ENCODE measurements around the gene SERPINB6.

DNA sequence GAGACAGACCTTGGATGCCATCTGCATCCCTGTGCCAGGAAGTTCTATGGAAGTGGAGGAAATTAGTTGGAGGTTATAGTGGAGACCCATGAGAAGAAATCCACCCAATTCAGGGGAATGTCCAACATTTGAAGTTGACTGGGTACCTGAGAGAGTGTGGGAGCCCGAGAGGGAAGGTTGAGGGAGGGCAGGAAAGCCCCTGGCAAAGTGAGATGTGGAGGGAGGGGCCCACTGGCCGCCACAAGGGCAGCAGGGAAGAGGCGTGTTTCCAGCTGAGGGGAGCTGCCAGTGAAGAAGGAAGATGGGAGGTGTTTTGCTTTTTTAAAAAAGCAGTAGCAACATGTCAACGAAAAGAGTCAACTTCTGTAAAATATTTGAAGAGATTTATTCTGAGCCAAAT, 52.0 kb downstream of the SERPINB6 start:
- TF ChIP-seq, protein P1, sequence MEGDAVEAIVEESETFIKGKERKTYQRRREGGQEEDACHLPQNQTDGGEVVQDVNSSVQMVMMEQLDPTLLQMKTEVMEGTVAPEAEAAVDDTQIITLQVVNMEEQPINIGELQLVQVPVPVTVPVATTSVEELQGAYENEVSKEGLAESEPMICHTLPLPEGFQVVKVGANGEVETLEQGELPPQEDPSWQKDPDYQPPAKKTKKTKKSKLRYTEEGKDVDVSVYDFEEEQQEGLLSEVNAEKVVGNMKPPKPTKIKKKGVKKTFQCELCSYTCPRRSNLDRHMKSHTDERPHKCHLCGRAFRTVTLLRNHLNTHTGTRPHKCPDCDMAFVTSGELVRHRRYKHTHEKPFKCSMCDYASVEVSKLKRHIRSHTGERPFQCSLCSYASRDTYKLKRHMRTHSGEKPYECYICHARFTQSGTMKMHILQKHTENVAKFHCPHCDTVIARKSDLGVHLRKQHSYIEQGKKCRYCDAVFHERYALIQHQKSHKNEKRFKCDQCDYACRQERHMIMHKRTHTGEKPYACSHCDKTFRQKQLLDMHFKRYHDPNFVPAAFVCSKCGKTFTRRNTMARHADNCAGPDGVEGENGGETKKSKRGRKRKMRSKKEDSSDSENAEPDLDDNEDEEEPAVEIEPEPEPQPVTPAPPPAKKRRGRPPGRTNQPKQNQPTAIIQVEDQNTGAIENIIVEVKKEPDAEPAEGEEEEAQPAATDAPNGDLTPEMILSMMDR (IDR thresholded peaks at IDR 0.05; ENCODE audit: low read depth, low read length, missing input control): no peak
- no peak for TF ChIP-seq TAF1 (conservative IDR thresholded peaks at IDR 0.05)
- TF ChIP-seq, protein P2, sequence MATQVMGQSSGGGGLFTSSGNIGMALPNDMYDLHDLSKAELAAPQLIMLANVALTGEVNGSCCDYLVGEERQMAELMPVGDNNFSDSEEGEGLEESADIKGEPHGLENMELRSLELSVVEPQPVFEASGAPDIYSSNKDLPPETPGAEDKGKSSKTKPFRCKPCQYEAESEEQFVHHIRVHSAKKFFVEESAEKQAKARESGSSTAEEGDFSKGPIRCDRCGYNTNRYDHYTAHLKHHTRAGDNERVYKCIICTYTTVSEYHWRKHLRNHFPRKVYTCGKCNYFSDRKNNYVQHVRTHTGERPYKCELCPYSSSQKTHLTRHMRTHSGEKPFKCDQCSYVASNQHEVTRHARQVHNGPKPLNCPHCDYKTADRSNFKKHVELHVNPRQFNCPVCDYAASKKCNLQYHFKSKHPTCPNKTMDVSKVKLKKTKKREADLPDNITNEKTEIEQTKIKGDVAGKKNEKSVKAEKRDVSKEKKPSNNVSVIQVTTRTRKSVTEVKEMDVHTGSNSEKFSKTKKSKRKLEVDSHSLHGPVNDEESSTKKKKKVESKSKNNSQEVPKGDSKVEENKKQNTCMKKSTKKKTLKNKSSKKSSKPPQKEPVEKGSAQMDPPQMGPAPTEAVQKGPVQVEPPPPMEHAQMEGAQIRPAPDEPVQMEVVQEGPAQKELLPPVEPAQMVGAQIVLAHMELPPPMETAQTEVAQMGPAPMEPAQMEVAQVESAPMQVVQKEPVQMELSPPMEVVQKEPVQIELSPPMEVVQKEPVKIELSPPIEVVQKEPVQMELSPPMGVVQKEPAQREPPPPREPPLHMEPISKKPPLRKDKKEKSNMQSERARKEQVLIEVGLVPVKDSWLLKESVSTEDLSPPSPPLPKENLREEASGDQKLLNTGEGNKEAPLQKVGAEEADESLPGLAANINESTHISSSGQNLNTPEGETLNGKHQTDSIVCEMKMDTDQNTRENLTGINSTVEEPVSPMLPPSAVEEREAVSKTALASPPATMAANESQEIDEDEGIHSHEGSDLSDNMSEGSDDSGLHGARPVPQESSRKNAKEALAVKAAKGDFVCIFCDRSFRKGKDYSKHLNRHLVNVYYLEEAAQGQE (IDR thresholded peaks at IDR 0.05): no peak
- no peak for TF ChIP-seq RAD21 (IDR thresholded peaks at IDR 0.05)
- TF ChIP-seq GABPA (IDR thresholded peaks at IDR 0.05 in 1 of 2, conservative IDR thresholded peaks at IDR 0.05 in 1 of 2): no peak
- TF ChIP-seq, protein P3, sequence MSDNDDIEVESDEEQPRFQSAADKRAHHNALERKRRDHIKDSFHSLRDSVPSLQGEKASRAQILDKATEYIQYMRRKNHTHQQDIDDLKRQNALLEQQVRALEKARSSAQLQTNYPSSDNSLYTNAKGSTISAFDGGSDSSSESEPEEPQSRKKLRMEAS (IDR thresholded peaks at IDR 0.05): no peak
- TF ChIP-seq, protein P4, sequence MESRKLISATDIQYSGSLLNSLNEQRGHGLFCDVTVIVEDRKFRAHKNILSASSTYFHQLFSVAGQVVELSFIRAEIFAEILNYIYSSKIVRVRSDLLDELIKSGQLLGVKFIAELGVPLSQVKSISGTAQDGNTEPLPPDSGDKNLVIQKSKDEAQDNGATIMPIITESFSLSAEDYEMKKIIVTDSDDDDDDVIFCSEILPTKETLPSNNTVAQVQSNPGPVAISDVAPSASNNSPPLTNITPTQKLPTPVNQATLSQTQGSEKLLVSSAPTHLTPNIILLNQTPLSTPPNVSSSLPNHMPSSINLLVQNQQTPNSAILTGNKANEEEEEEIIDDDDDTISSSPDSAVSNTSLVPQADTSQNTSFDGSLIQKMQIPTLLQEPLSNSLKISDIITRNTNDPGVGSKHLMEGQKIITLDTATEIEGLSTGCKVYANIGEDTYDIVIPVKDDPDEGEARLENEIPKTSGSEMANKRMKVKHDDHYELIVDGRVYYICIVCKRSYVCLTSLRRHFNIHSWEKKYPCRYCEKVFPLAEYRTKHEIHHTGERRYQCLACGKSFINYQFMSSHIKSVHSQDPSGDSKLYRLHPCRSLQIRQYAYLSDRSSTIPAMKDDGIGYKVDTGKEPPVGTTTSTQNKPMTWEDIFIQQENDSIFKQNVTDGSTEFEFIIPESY (IDR thresholded peaks at IDR 0.05): no peak
- TF ChIP-seq JUND (IDR thresholded peaks at IDR 0.05): no peak
- TF ChIP-seq, protein P5, sequence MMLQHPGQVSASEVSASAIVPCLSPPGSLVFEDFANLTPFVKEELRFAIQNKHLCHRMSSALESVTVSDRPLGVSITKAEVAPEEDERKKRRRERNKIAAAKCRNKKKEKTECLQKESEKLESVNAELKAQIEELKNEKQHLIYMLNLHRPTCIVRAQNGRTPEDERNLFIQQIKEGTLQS (IDR thresholded peaks at IDR 0.05): no peak
- TF ChIP-seq YY1 (IDR thresholded peaks at IDR 0.05): no peak
